Dermis blood vessel endothelial cell (primary cell): Measurements from ENCODE around the gene PRSS8. TPM values are rescaled to one million over a fixed set of nuclear protein-coding genes. Genes with fewer than 3 reads are reported as not detected.

Source experiments
- DNase-seq: peaks from one replicate; pipeline ENCODE4 v3.0.0; 2010
- total RNA-seq: library from RNA; depleted of rRNA; stranded (reverse); fragments of >200 nt; gene quantifications from 2 replicates; pipeline ENCODE4 v1.2.3, GENCODE V29; 2014

PRSS8 gene
- total RNA-seq, 1 donor from 2014 or later: not detected

- DNase-seq: no peak
Observed at GRCh38 chr16:31127182-31127581, 8.3 kb downstream of the PRSS8 start.

- DNase-seq: no peak
Observed at GRCh38 chr16:31125844-31126243, 9.7 kb downstream of the PRSS8 start.

GRCh38 chr16:31120129-31120528, 15.4 kb downstream of the PRSS8 start:
- DNase-seq: no peak

- no peak for DNase-seq
Observed at GRCh38 chr16:31118223-31119155, 17.0 kb downstream of the PRSS8 start.

GRCh38 chr16:31117384-31118222, 17.9 kb downstream of the PRSS8 start, which contains the start of gene KAT8:
Gene KAT8 (plus strand): TSS chr16:31117664. CDS start chr16:31117682, 18 bp downstream.
- peak; percentile 99 for DNase-seq

GRCh38 chr16:31114468-31114867, 21.1 kb downstream of the PRSS8 start:
- no peak for DNase-seq

GRCh38 chr16:31113121-31114120, 22.1 kb downstream of the PRSS8 start:
- DNase-seq: peak; percentile 55

- no peak for DNase-seq
Observed at GRCh38 chr16:31112711-31113110, 22.8 kb downstream of the PRSS8 start.

- DNase-seq: no peak
Observed at GRCh38 chr16:31111881-31112466, 23.6 kb downstream of the PRSS8 start.

GRCh38 chr16:31110106-31111034, 25.2 kb downstream of the PRSS8 start:
- no peak for DNase-seq

- DNase-seq: no peak
Observed at GRCh38 chr16:31109622-31110021, 25.9 kb downstream of the PRSS8 start.

GRCh38 chr16:31108794-31109558, 26.6 kb downstream of the PRSS8 start:
- no peak for DNase-seq

GRCh38 chr16:31108035-31108793, 27.3 kb downstream of the PRSS8 start, which contains the start of gene BCKDK:
Gene BCKDK (plus strand): TSS chr16:31108386. CDS start chr16:31109224, 838 bp downstream.
- peak; percentile 75 for DNase-seq

GRCh38 chr16:31107465-31107867, 28.1 kb downstream of the PRSS8 start:
- no peak for DNase-seq

- no peak for DNase-seq
Observed at GRCh38 chr16:31106509-31107464, 28.7 kb downstream of the PRSS8 start.

- DNase-seq: peak; percentile 76
Observed at GRCh38 chr16:31105677-31106213, 29.8 kb downstream of the PRSS8 start.
